ENCODE results near the gene CD59. TPM values are rescaled to one million over a fixed set of nuclear protein-coding genes. Genes with fewer than 3 reads are reported as not detected.

Gene CD59, protein sequence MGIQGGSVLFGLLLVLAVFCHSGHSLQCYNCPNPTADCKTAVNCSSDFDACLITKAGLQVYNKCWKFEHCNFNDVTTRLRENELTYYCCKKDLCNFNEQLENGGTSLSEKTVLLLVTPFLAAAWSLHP
- total RNA-seq = 100 to 1,000 TPM in 1 of 2 donors, 10 to 100 TPM in 1; 68.2 to 194 TPM

DNA sequence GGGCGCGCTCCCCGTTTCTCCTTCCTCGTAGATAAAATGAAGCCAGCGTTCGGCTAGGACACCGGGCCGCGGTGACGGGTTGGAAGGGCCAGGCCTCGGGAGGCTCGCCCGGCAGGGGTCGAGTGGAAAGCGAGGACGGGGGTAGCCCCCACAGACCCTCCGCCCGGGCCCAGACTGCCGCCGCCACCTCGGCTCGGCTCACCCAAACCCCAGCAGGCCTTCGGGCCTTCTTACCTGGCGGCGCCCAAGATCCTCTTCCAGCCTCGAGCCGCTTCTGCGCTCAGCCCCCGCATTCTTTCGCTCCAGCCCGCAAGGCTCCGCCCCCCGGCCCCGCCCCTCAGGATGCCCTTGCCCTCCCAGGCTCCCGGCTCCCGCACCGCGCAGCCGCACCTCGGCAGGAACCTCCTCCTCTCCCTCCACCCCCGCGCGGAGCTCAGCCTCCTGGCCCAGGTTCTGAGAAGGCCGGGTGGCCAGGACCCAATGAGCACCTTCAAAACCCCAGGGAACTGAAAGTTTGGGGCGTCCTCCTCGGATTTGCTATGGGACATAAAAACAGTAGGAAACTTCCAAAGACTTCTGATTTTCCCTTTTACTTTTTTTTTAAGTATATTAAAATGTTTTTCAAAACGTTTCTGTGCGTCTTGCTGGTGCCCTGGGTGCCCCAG lies at the start of gene CD59:
TSS of gene CD59 (minus strand) at position 276 of the 665 bp plus-strand sequence. CDS start 13,978 bp downstream, outside the sequence.
- peak within 1 kb of the TSS; percentile 71 to 78 for H3K4me3 ChIP-seq
- no peaks in the 10 kb centered on the region for H3K27me3 ChIP-seq
- H3K9me3 ChIP-seq = no peaks in the 10 kb centered on the region
- ATAC-seq = peak; percentile 96
- 1% methylated on average over 13 to 33 of the region's 48 CpGs for WGBS, 2 donors
- peak within 1 kb of the TSS; percentile 70 to 93 (median 88) for H3K27ac ChIP-seq
- intact Hi-C loops (cut with DNase I) = no loop called here
- DNase-seq = peak; percentile 97 to 99 (median 97)
- H3K36me3 ChIP-seq (replicated peaks in 1 of 2; ENCODE audit: insufficient read depth in 1 of 2, low read depth in 2 of 2) = no peaks in the 10 kb centered on the region
- H3K4me1 ChIP-seq = peaks cover 30% of the 10 kb centered on the region
- peak; percentile 87 to 97 (median 96) for TF ChIP-seq POLR2A (IDR thresholded peaks at IDR 0.05)
- TF ChIP-seq, protein P1, sequence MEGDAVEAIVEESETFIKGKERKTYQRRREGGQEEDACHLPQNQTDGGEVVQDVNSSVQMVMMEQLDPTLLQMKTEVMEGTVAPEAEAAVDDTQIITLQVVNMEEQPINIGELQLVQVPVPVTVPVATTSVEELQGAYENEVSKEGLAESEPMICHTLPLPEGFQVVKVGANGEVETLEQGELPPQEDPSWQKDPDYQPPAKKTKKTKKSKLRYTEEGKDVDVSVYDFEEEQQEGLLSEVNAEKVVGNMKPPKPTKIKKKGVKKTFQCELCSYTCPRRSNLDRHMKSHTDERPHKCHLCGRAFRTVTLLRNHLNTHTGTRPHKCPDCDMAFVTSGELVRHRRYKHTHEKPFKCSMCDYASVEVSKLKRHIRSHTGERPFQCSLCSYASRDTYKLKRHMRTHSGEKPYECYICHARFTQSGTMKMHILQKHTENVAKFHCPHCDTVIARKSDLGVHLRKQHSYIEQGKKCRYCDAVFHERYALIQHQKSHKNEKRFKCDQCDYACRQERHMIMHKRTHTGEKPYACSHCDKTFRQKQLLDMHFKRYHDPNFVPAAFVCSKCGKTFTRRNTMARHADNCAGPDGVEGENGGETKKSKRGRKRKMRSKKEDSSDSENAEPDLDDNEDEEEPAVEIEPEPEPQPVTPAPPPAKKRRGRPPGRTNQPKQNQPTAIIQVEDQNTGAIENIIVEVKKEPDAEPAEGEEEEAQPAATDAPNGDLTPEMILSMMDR (IDR thresholded peaks at IDR 0.05) = no peak

GRCh38 chr11:33785609-33786008 lies 49.4 kb upstream of the CD59 start:
- Histone ChIP-seq H3K4me3 (no peak overlapping the region), H3K4me1 (no peaks in the 10 kb centered on the region), H3K9me3 (no peaks in the 10 kb centered on the region), H3K27me3 (no peaks in the 10 kb centered on the region), H3K27ac (no peak overlapping the region), H3K36me3 (replicated peaks in 1 of 2; ENCODE audit: insufficient read depth in 1 of 2, low read depth in 2 of 2) (no peaks in the 10 kb centered on the region)
- DNase-seq (peak in 1 of 4 donors; percentile 19), ATAC-seq (peak; percentile 45)
- TF ChIP-seq, protein P1 (IDR thresholded peaks at IDR 0.05) = no peak
- no peak for TF ChIP-seq POLR2A (IDR thresholded peaks at IDR 0.05)
- intact Hi-C loops (cut with DNase I) = no loop called here
- 39 to 41% methylated on average over 3 of the region's 3 CpGs for WGBS, 2 donors

- Histone ChIP-seq H3K36me3 (replicated peaks in 1 of 2; ENCODE audit: insufficient read depth in 1 of 2, low read depth in 2 of 2) (no peaks in the 10 kb centered on the region), H3K4me1 (peaks cover 11% of the 10 kb centered on the region), H3K27ac (peak overlapping the region in 3 of 4 donors; percentile 35 to 58 (median 40)), H3K27me3 (no peaks in the 10 kb centered on the region), H3K9me3 (no peaks in the 10 kb centered on the region), H3K4me3 (no peak overlapping the region)
- TF ChIP-seq, protein P1 (IDR thresholded peaks at IDR 0.05) = no peak
- TF ChIP-seq POLR2A (IDR thresholded peaks at IDR 0.05) = no peak
- intact Hi-C loops (cut with DNase I) = no loop called here
- DNase-seq (peak in 3 of 4 donors; percentile 25 to 32 (median 29)), ATAC-seq (peak; percentile 91)
- 65 to 69% methylated on average over 7 of the region's 7 CpGs for WGBS, 2 donors
Observed at GRCh38 chr11:33779849-33780528, 43.8 kb upstream of the CD59 start.

DNA sequence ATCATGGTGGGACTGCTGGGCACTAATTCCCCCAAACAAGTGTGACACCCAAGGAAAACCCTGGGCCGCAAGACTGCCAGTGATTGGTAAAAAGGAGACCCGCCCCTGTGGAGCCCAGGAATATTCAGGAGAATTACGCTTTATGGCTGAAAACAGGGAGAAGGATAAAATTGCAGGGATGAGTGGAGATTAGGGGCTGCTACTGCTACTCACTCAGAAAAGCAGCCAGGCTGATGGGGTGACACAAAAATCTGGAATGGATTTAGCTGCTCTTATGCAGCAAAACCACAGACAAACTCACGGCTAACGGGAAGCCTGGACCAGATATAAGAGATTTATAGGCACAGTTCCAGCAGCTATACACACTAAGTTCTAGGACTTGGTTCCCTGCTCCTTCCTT lies 42.5 kb upstream of the CD59 start:
- ATAC-seq = no peak
- Histone ChIP-seq H3K27me3 (no peaks in the 10 kb centered on the region), H3K36me3 (replicated peaks in 1 of 2; ENCODE audit: insufficient read depth in 1 of 2, low read depth in 2 of 2) (no peaks in the 10 kb centered on the region), H3K9me3 (no peaks in the 10 kb centered on the region), H3K4me1 (peaks cover 13% of the 10 kb centered on the region), H3K4me3 (no peak overlapping the region), H3K27ac (no peak overlapping the region)
- DNase-seq = no peak
- intact Hi-C loops (cut with DNase I) = no loop called here
- WGBS, 2 donors = 82 to 83% methylated on average over 5 of the region's 5 CpGs
- no peak for TF ChIP-seq POLR2A (IDR thresholded peaks at IDR 0.05)
- TF ChIP-seq, protein P1 (IDR thresholded peaks at IDR 0.05) = no peak
